Endothelial cell (in vitro differentiated cells): ENCODE measurements around the gene UBA3. TPM values are rescaled to one million over a fixed set of nuclear protein-coding genes. Genes with fewer than 3 reads are reported as not detected.

Experiments
- DNase-seq: peaks from one replicate; pipeline ENCODE4 v3.0.0; 2021; ENCODE audit warnings: low spot score
- H3K27ac Mint-ChIP-seq: one replicate; pipeline ENCODE4 v1.8.0; 2021; ENCODE audit warnings: mixed read lengths, inconsistent platforms; ENCODE audit not compliant: unreplicated experiment
- H3K27me3 Mint-ChIP-seq: one replicate; pipeline ENCODE4 v1.8.0; 2021; ENCODE audit warnings: mild to moderate bottlenecking, moderate library complexity, mixed read lengths, inconsistent platforms; ENCODE audit not compliant: unreplicated experiment
- H3K36me3 Mint-ChIP-seq: one replicate; pipeline ENCODE4 v1.8.0; 2021; ENCODE audit warnings: mild to moderate bottlenecking, low read depth, mixed read lengths, inconsistent platforms; ENCODE audit not compliant: unreplicated experiment
- H3K4me1 Mint-ChIP-seq: one replicate; pipeline ENCODE4 v1.8.0; 2021; ENCODE audit warnings: mild to moderate bottlenecking, mixed read lengths, inconsistent platforms; ENCODE audit not compliant: unreplicated experiment
- H3K4me3 Mint-ChIP-seq: one replicate; pipeline ENCODE4 v1.8.0; 2021; ENCODE audit warnings: mild to moderate bottlenecking, mixed read lengths, inconsistent platforms; ENCODE audit not compliant: unreplicated experiment
- H3K9me3 Mint-ChIP-seq: one replicate; pipeline ENCODE4 v1.8.0; 2021; ENCODE audit warnings: mixed read lengths, inconsistent platforms; ENCODE audit not compliant: unreplicated experiment
- long read RNA-seq: library from polyadenylated mRNA; unstranded; transcript quantifications from one replicate; pipeline ENCODE4 v2.0.0, GENCODE V29; 2020; ENCODE audit not compliant: unreplicated experiment
- total RNA-seq: library from RNA; stranded (reverse); fragmentation: NEBNext Ultra II Directional; extraction: Animal tissue kit (Norgen Biotek cat#: 25700); gene quantifications from one replicate; pipeline ENCODE4 v1.2.1, GENCODE V29; 2021; ENCODE audit not compliant: unreplicated experiment
- TF ChIP-seq, protein P1 (sequence below): fragments of 200-600 bp; sonication (generic); IDR thresholded peaks from one replicate; pipeline ENCODE4 v1.5.0; 2021; ENCODE audit warnings: antibody characterized with exemption; ENCODE audit not compliant: unreplicated experiment

The UBA3 gene
- 58.9 TPM for total RNA-seq
- long read RNA-seq, transcript UBA3-201 (17 exons, 2,112 nt): minor isoform, 5 of 38 reads
- long read RNA-seq, transcript UBA3-202 (18 exons, 2,154 nt): major isoform, 24 of 38 reads
- long read RNA-seq, partial matches to known transcripts: 3 of 38 reads
- long read RNA-seq, other reads (novel, unspliced or antisense): 4 of 38 reads

DNA sequence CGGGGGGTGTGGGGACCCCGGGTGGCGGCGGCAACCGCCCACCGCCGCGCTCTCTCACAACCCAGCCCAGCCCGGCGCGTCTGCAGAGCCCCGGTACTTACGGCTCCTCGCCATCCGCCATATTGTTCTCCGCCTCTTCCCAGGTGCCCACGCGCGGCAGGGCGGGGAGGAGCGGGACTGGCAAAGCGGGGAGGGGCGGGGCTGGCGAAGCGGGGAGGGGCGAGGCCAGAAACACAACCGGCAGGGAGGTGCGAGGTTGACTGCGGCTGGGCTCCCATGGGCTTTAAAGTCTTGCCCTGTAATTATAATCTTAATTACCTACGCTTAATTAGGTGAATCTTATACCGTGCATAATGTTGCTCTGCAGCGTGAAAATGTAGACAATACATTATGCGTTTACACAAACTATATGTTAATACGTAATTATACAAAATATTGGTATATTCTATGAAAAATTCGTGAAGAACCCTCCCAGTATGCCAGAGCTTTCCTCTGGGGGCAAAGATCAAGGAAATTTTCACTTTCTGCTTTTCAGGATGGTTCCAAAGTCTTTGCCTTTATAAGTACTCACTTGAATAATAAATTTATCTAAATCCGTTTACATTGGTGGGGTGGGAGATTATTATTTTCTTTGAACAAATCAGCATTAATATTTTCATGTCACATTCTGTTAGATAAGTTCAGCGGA is at the start of gene UBA3:
TSS of gene UBA3 (minus strand) at position 133 of the 688 bp plus-strand sequence. CDS start at position 121, 12 bp downstream.
- no peaks in the 10 kb centered on the region for H3K9me3 Mint-ChIP-seq
- H3K4me1 Mint-ChIP-seq: peaks cover 37% of the 10 kb centered on the region
- peaks cover 8% of the 10 kb centered on the region for H3K36me3 Mint-ChIP-seq
- H3K27me3 Mint-ChIP-seq: peaks cover 2% of the 10 kb centered on the region
- peak within 1 kb of the TSS; percentile 96 for H3K4me3 Mint-ChIP-seq
- H3K27ac Mint-ChIP-seq: peak within 1 kb of the TSS; percentile 89
- peak; percentile 91 for DNase-seq
- TF ChIP-seq, protein P1, sequence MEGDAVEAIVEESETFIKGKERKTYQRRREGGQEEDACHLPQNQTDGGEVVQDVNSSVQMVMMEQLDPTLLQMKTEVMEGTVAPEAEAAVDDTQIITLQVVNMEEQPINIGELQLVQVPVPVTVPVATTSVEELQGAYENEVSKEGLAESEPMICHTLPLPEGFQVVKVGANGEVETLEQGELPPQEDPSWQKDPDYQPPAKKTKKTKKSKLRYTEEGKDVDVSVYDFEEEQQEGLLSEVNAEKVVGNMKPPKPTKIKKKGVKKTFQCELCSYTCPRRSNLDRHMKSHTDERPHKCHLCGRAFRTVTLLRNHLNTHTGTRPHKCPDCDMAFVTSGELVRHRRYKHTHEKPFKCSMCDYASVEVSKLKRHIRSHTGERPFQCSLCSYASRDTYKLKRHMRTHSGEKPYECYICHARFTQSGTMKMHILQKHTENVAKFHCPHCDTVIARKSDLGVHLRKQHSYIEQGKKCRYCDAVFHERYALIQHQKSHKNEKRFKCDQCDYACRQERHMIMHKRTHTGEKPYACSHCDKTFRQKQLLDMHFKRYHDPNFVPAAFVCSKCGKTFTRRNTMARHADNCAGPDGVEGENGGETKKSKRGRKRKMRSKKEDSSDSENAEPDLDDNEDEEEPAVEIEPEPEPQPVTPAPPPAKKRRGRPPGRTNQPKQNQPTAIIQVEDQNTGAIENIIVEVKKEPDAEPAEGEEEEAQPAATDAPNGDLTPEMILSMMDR: no peak

DNA sequence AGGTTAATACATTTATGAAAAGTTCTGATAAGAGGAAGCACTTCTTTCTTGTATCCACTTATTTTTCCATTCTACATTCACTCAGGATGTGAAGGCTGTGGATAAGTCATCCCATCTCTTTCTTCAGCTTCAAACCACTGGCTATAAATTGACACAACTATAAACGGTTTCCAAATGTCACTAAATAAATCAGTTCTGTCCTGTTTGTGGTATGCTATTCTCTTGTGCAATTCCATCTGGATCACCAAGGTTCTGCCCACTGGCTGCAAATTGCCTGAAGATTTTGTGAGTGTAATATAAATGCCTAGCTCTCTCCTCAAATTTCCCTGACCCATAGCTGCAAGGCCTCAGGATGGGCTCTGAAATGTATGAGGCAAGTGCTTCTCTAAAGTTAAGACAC is 49.4 kb upstream of the UBA3 start:
- H3K9me3 Mint-ChIP-seq: no peaks in the 10 kb centered on the region
- no peaks in the 10 kb centered on the region for H3K36me3 Mint-ChIP-seq
- peaks cover 4% of the 10 kb centered on the region for H3K4me1 Mint-ChIP-seq
- no peak overlapping the region for H3K4me3 Mint-ChIP-seq
- H3K27me3 Mint-ChIP-seq: no peaks in the 10 kb centered on the region
- H3K27ac Mint-ChIP-seq: no peak overlapping the region
- DNase-seq: no peak
- TF ChIP-seq, protein P1: no peak

DNA sequence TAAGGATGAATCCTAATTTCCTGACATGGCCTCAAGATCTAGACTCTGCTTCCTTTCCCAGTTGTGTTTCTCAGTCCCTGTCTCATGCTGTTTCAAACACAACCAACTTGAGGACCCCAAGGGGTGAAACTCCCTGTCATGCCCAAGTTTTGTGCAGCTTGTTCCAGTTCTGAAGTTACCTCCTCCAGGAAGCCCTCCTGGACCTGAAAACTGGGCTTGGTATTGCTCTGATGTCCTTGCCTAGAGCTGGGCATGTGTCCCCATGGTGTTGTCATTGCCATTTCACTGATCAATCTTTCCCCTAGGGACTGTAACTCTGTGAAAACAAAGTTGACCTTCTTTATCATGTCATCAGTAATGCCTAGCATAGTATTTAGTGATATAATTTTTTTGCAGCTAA is 48.3 kb upstream of the UBA3 start:
- Mint-ChIP-seq H3K4me1 (peaks cover 4% of the 10 kb centered on the region), H3K27me3 (no peaks in the 10 kb centered on the region), H3K9me3 (no peaks in the 10 kb centered on the region), H3K27ac (no peak overlapping the region), H3K36me3 (no peaks in the 10 kb centered on the region), H3K4me3 (no peak overlapping the region)
- DNase-seq: no peak
- TF ChIP-seq, protein P1: no peak

DNA sequence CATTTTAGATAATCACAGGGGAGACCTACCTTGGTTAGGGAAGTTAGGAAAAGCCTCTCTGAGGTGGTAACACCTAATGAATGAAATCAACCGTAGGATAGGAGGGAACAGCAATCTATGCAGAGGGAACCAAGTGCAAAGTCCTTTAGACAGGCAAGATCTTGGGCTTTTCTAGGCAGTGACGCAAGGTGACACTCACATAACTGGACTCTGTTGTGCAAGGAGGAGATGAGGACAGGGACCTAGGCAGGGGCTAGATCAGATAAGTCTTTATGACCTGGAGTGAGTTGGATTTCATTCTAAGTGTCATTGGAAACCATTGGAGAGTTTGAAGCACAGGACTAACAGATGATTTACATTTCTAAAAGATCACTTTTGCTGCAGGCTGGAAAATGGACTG is 46.8 kb upstream of the UBA3 start:
- H3K27ac Mint-ChIP-seq: no peak overlapping the region
- H3K9me3 Mint-ChIP-seq: no peaks in the 10 kb centered on the region
- no peaks in the 10 kb centered on the region for H3K36me3 Mint-ChIP-seq
- H3K27me3 Mint-ChIP-seq: no peaks in the 10 kb centered on the region
- peaks cover 4% of the 10 kb centered on the region for H3K4me1 Mint-ChIP-seq
- no peak for DNase-seq
- TF ChIP-seq, protein P1: no peak
- H3K4me3 Mint-ChIP-seq: no peak overlapping the region

DNA sequence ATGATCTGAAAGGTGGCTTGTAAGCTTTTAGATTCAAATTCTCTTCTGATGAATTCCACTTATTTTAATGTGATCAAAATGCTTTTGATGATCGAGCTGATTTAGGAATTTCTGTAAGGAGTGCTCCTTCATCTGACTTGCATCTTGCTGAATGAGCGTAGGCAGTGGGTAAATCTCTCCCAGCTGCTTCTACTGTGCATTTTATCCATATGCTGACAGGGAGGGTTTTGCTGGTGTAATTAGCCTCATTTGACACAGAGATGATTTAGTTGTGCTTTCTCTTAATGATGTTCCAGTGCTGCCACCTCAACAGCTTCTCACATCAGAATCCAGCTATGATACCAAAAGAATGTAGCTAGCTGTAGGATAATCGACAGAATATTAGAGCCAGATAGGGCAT is 46.1 kb upstream of the UBA3 start:
- TF ChIP-seq, protein P1: no peak
- Mint-ChIP-seq H3K4me1 (peaks cover 4% of the 10 kb centered on the region), H3K9me3 (no peaks in the 10 kb centered on the region), H3K27me3 (no peaks in the 10 kb centered on the region), H3K36me3 (no peaks in the 10 kb centered on the region), H3K27ac (no peak overlapping the region), H3K4me3 (no peak overlapping the region)
- DNase-seq: no peak
